ENCODE measurements around the gene LRP1B. TPM values are rescaled to one million over a fixed set of nuclear protein-coding genes. Genes with fewer than 3 reads are reported as not detected.

Gene LRP1B
- total RNA-seq, 2 donors from 2014 or later, result 0.91 to 1.2 TPM

DNA sequence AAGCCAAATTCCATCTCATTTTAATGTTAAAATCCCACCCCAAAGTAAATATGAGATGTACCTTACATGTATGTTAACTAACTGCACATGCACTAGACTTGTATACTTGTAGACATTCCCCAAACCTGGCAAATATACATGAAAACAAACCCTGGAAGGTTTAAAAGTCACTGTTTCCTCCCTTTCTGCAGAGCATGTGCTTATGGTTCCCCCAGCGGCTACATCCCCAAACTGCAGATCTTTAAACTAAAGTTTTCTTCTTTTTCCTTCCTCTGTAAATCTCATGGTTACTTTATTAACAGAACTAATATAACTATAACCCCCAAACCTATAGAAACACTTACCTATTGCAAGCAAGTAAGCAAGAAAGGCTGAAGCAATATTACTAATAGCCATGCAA lies 731.5 kb downstream of the LRP1B start:
- Histone ChIP-seq H3K27me3 (replicated peaks; ENCODE audit: insufficient read depth) (no peaks in the 10 kb centered on the region), H3K36me3 (no peaks in the 10 kb centered on the region), H3K27ac (no peak overlapping the region), H3K4me1 (replicated peaks) (no peaks in the 10 kb centered on the region), H3K9me3 (no peaks in the 10 kb centered on the region), H3K4me3 (no peak overlapping the region)
- 74% methylated on average over 1 of the region's 1 CpG for WGBS
- no peak for DNase-seq (ENCODE audit: low spot score)
- intact Hi-C loops (cut with DNase I), result no loop called here
- TF ChIP-seq POLR2A (IDR thresholded peaks at IDR 0.05), result no peak
- TF ChIP-seq, protein P1, sequence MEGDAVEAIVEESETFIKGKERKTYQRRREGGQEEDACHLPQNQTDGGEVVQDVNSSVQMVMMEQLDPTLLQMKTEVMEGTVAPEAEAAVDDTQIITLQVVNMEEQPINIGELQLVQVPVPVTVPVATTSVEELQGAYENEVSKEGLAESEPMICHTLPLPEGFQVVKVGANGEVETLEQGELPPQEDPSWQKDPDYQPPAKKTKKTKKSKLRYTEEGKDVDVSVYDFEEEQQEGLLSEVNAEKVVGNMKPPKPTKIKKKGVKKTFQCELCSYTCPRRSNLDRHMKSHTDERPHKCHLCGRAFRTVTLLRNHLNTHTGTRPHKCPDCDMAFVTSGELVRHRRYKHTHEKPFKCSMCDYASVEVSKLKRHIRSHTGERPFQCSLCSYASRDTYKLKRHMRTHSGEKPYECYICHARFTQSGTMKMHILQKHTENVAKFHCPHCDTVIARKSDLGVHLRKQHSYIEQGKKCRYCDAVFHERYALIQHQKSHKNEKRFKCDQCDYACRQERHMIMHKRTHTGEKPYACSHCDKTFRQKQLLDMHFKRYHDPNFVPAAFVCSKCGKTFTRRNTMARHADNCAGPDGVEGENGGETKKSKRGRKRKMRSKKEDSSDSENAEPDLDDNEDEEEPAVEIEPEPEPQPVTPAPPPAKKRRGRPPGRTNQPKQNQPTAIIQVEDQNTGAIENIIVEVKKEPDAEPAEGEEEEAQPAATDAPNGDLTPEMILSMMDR (IDR thresholded peaks at IDR 0.05), result no peak
- no peak for TF ChIP-seq POLR2AphosphoS5 (IDR thresholded peaks at IDR 0.05)

GRCh38 chr2:141393214-141393545 lies 737.6 kb downstream of the LRP1B start:
- Histone ChIP-seq H3K27me3 (replicated peaks; ENCODE audit: insufficient read depth) (no peaks in the 10 kb centered on the region), H3K27ac (no peak overlapping the region), H3K4me1 (replicated peaks) (no peaks in the 10 kb centered on the region), H3K36me3 (no peaks in the 10 kb centered on the region), H3K4me3 (no peak overlapping the region), H3K9me3 (no peaks in the 10 kb centered on the region)
- no peak for DNase-seq (ENCODE audit: low spot score)
- WGBS, result 45% methylated on average over 2 of the region's 2 CpGs
- intact Hi-C loops (cut with DNase I), result no loop called here
- TF ChIP-seq POLR2AphosphoS5 (IDR thresholded peaks at IDR 0.05), result no peak
- no peak for TF ChIP-seq POLR2A (IDR thresholded peaks at IDR 0.05)

GRCh38 chr2:141392517-141393213 lies 738.2 kb downstream of the LRP1B start:
- H3K4me1 ChIP-seq (replicated peaks), result no peaks in the 10 kb centered on the region
- DNase-seq (ENCODE audit: low spot score), result no peak
- no peaks in the 10 kb centered on the region for H3K27me3 ChIP-seq (replicated peaks; ENCODE audit: insufficient read depth)
- H3K27ac ChIP-seq, result no peak overlapping the region
- intact Hi-C loops (cut with DNase I), result no loop called here
- TF ChIP-seq POLR2AphosphoS5 (IDR thresholded peaks at IDR 0.05) (no peak), POLR2A (IDR thresholded peaks at IDR 0.05) (no peak)
- TF ChIP-seq, protein P1 (IDR thresholded peaks at IDR 0.05), result no peak
- H3K4me3 ChIP-seq, result no peak overlapping the region
- H3K36me3 ChIP-seq, result no peaks in the 10 kb centered on the region
- H3K9me3 ChIP-seq, result no peaks in the 10 kb centered on the region
- WGBS, result 80% methylated on average over 5 of the region's 5 CpGs

GRCh38 chr2:141386168-141386567 lies 744.6 kb downstream of the LRP1B start:
- no peak for DNase-seq (ENCODE audit: low spot score)
- intact Hi-C loops (cut with DNase I), result no loop called here
- H3K27me3 ChIP-seq (replicated peaks; ENCODE audit: insufficient read depth), result no peaks in the 10 kb centered on the region
- no peak overlapping the region for H3K4me3 ChIP-seq
- no peaks in the 10 kb centered on the region for H3K4me1 ChIP-seq (replicated peaks)
- no peak overlapping the region for H3K27ac ChIP-seq
- TF ChIP-seq, protein P1 (IDR thresholded peaks at IDR 0.05), result no peak
- TF ChIP-seq POLR2AphosphoS5 (IDR thresholded peaks at IDR 0.05) (no peak), POLR2A (IDR thresholded peaks at IDR 0.05) (no peak)
- no peaks in the 10 kb centered on the region for H3K36me3 ChIP-seq
- no peaks in the 10 kb centered on the region for H3K9me3 ChIP-seq

- 82% methylated on average over 4 of the region's 4 CpGs for WGBS
- Histone ChIP-seq H3K9me3 (no peaks in the 10 kb centered on the region), H3K4me3 (no peak overlapping the region), H3K36me3 (no peaks in the 10 kb centered on the region), H3K4me1 (replicated peaks) (no peaks in the 10 kb centered on the region), H3K27ac (no peak overlapping the region), H3K27me3 (replicated peaks; ENCODE audit: insufficient read depth) (no peaks in the 10 kb centered on the region)
- TF ChIP-seq, protein P1 (IDR thresholded peaks at IDR 0.05), result no peak
- TF ChIP-seq POLR2AphosphoS5 (IDR thresholded peaks at IDR 0.05) (no peak), POLR2A (IDR thresholded peaks at IDR 0.05) (no peak)
- intact Hi-C loops (cut with DNase I), result no loop called here
- DNase-seq (ENCODE audit: low spot score), result no peak
Measured at GRCh38 chr2:141384676-141385075, 746.1 kb downstream of the LRP1B start.
